GM10266 (cell line): ENCODE data around the gene KLK15.

ENCODE experiments used
- DNase-seq: peaks from one replicate; pipeline ENCODE4 v3.0.0; 2012; ENCODE audit errors: extremely low spot score
- TF ChIP-seq, protein P1 (sequence below): IDR thresholded peaks from 2 replicates; pipeline ENCODE4 v1.5.1; 2012; ENCODE audit warnings: mild to moderate bottlenecking, low read depth; ENCODE audit not compliant: control insufficient read depth, insufficient read depth; ENCODE audit errors: missing control alignments

KLK15 gene

DNA sequence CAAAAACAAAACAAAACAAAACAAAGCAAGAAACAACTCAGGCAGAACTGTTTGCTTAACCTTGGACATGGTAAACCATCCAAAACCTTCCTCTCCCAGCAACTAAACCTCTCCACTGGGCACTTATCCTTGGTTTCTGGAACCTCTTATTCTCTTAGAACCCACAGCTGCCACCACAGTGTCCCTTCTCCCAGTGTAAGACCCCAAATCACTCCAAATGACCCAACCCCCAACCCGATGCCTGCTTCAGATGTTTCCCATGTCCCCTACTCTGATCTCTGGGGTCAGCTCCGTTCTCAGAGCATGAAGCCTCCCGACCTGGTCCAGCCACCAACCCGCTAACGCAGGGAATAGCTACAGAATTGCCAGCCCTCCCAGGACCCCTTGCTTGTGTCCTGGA is 40.8 kb upstream of the KLK15 start:
- TF ChIP-seq, protein P1, sequence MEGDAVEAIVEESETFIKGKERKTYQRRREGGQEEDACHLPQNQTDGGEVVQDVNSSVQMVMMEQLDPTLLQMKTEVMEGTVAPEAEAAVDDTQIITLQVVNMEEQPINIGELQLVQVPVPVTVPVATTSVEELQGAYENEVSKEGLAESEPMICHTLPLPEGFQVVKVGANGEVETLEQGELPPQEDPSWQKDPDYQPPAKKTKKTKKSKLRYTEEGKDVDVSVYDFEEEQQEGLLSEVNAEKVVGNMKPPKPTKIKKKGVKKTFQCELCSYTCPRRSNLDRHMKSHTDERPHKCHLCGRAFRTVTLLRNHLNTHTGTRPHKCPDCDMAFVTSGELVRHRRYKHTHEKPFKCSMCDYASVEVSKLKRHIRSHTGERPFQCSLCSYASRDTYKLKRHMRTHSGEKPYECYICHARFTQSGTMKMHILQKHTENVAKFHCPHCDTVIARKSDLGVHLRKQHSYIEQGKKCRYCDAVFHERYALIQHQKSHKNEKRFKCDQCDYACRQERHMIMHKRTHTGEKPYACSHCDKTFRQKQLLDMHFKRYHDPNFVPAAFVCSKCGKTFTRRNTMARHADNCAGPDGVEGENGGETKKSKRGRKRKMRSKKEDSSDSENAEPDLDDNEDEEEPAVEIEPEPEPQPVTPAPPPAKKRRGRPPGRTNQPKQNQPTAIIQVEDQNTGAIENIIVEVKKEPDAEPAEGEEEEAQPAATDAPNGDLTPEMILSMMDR: no peak
- no peak for DNase-seq

DNA sequence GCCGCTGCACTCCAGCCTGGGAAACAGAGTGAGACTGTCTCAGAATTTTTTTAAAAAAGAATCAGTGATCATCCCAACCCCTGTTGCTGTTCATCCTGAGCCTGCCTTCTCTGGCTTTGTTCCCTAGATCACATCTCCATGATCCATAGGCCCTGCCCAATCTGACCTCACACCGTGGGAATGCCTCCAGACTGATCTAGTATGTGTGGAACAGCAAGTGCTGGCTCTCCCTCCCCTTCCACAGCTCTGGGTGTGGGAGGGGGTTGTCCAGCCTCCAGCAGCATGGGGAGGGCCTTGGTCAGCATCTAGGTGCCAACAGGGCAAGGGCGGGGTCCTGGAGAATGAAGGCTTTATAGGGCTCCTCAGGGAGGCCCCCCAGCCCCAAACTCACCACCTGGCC is 39.7 kb upstream of the KLK15 start, which contains the start of gene KLK2:
KLK2 (plus strand) TSS at position 384 of the 400 bp plus-strand sequence. CDS start 35 bp downstream, outside the sequence.
- TF ChIP-seq, protein P1: no peak
- DNase-seq: no peak

DNA sequence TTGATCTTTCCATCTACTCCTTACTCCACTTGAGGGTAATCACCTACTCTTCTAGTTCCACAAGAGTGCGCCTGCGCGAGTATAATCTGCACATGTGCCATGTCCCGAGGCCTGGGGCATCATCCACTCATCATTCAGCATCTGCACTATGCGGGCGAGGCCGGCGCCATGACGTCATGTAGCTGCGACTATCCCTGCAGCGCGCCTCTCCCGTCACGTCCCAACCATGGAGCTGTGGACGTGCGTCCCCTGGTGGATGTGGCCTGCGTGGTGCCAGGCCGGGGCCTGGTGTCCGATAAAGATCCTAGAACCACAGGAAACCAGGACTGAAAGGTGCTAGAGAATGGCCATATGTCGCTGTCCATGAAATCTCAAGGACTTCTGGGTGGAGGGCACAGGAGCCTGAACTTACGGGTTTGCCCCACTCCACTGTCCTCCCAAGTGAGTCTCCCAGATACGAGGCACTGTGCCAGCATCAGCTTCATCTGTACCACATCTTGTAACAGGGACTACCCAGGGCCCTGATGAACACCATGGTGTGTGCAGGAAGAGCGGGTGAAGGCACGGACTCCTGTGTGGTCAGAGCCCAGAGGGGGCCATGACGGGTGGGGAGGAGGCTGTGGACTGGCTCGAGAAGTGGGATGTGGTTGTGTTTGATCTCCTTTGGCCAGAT is 37.2 kb upstream of the KLK15 start:
- TF ChIP-seq, protein P1: no peak
- DNase-seq: no peak

DNA sequence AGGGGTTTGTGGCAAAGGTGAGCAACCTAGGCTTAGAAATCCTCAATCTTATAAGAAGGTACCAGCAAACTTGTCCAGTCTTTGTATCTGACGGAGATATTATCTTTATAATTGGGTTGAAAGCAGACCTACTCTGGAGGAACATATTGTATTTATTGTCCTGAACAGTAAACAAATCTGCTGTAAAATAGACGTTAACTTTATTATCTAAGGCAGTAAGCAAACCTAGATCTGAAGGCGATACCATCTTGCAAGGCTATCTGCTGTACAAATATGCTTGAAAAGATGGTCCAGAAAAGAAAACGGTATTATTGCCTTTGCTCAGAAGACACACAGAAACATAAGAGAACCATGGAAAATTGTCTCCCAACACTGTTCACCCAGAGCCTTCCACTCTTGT is 36.1 kb upstream of the KLK15 start:
- TF ChIP-seq, protein P1: no peak

DNA sequence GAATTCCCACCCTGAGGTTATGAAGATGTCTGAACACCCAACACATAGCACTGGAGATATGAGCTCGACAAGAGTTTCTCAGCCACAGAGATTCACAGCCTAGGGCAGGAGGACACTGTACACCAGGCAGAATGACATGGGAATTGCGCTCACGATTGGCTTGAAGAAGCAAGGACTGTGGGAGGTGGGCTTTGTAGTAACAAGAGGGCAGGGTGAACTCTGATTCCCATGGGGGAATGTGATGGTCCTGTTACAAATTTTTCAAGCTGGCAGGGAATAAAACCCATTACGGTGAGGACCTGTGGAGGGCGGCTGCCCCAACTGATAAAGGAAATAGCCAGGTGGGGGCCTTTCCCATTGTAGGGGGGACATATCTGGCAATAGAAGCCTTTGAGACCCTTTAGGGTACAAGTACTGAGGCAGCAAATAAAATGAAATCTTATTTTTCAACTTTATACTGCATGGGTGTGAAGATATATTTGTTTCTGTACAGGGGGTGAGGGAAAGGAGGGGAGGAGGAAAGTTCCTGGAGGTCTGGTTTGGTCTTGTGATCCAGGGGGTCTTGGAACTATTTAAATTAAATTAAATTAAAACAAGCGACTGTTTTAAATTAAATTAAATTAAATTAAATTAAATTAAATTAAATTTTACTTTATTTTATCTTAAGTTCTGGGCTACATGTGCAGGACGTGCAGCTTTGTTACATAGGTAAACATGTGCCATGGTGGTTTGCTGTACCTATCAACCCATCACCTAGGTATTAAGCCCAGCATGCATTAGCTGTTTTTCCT is 28.3 kb upstream of the KLK15 start:
- no peak for DNase-seq
- TF ChIP-seq, protein P1: no peak

More for the DNA sequence above, 36.1 kb upstream of the KLK15 start:
- no peak for DNase-seq

DNA sequence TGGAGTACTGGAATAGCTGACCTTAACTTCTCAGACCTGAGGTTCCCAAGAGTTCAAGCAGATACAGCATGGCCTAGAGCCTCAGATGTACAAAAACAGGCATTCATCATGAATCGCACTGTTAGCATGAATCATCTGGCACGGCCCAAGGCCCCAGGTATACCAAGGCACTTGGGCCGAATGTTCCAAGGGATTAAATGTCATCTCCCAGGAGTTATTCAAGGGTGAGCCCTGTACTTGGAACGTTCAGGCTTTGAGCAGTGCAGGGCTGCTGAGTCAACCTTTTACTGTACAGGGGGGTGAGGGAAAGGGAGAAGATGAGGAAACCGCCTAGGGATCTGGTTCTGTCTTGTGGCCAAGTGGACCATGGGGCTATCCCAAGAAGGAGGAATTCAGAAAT is 27.6 kb upstream of the KLK15 start:
- TF ChIP-seq, protein P1: no peak
- DNase-seq: no peak

DNA sequence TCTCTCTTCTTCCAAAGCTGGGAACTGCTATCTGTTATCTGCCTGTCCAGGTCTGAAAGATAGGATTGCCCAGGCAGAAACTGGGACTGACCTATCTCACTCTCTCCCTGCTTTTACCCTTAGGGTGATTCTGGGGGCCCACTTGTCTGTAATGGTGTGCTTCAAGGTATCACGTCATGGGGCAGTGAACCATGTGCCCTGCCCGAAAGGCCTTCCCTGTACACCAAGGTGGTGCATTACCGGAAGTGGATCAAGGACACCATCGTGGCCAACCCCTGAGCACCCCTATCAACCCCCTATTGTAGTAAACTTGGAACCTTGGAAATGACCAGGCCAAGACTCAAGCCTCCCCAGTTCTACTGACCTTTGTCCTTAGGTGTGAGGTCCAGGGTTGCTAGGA is 26.5 kb upstream of the KLK15 start:
- DNase-seq: no peak
- TF ChIP-seq, protein P1: no peak
